Suprapubic skin (tissue), 4 donors: ENCODE results near the gene MARCOL. TPM values are rescaled to one million over a fixed set of nuclear protein-coding genes. Genes with fewer than 3 reads are reported as not detected.

Experiments
- DNase-seq, 2 donors: peaks; one replicate each; pipeline ENCODE4 v3.0.0-alpha.2; 2019; ENCODE audit warnings: low spot score in 2 of 2
- H3K27ac ChIP-seq: fragments of 200-600 bp; sonication (generic); one replicate; pipeline ENCODE4 v1.5.1; 2019
- H3K27me3 ChIP-seq: fragments of 200-600 bp; sonication (generic); one replicate; pipeline ENCODE4 v1.5.1; 2019
- H3K36me3 ChIP-seq: fragments of 200-600 bp; sonication (generic); one replicate; pipeline ENCODE4 v1.5.1; 2019
- H3K4me1 ChIP-seq: fragments of 200-600 bp; sonication (generic); one replicate; pipeline ENCODE4 v1.5.1; 2019
- H3K4me3 ChIP-seq: fragments of 200-600 bp; sonication (generic); one replicate; pipeline ENCODE4 v1.5.1; 2019; ENCODE audit warnings: mild to moderate bottlenecking
- H3K9me3 ChIP-seq: fragments of 200-600 bp; sonication (generic); one replicate; pipeline ENCODE4 v1.5.1; 2019
- CTCF ChIP-seq, 2 donors: fragments of 200-600 bp in 1 of 2; fragments of 450-650 bp in 1 of 2; sonication (generic) in 1 of 2; IDR thresholded peaks; one replicate each; pipeline ENCODE4 v1.5.1; 2016 to 2019; ENCODE audit warnings: antibody characterized with exemption in 2 of 2, mild to moderate bottlenecking in 1 of 2, moderate library complexity in 1 of 2
- EP300 ChIP-seq: sonication (generic); formaldehyde crosslinking; IDR thresholded peaks from one replicate; pipeline ENCODE4 v1.6.1; 2017; ENCODE audit warnings: antibody characterized with exemption
- POLR2A ChIP-seq, 2 donors: fragments of 450-650 bp; IDR thresholded peaks; one replicate each; pipeline ENCODE4 v1.6.1; 2017; ENCODE audit warnings: antibody characterized with exemption in 2 of 2, mild to moderate bottlenecking in 2 of 2, moderate library complexity in 2 of 2
- POLR2AphosphoS5 ChIP-seq, 3 donors: sonication (generic); formaldehyde crosslinking; IDR thresholded peaks; one replicate each; pipeline ENCODE4 v1.6.1; 2017; ENCODE audit warnings: antibody characterized with exemption in 3 of 3
- WGBS: methylation state at CpG from one replicate; pipeline ENCODE4 v1.1.5; 2018; 5-methylcytosine and 5-hydroxymethylcytosine counted together
- total RNA-seq, 4 donors: library from RNA; depleted of rRNA; stranded (reverse); fragments of >200 nt; gene quantifications; one replicate each; pipeline ENCODE4 v1.1.0, GENCODE V29; 2016

The MARCOL gene
- total RNA-seq, 4 donors from 2014 or later, result not detected

DNA sequence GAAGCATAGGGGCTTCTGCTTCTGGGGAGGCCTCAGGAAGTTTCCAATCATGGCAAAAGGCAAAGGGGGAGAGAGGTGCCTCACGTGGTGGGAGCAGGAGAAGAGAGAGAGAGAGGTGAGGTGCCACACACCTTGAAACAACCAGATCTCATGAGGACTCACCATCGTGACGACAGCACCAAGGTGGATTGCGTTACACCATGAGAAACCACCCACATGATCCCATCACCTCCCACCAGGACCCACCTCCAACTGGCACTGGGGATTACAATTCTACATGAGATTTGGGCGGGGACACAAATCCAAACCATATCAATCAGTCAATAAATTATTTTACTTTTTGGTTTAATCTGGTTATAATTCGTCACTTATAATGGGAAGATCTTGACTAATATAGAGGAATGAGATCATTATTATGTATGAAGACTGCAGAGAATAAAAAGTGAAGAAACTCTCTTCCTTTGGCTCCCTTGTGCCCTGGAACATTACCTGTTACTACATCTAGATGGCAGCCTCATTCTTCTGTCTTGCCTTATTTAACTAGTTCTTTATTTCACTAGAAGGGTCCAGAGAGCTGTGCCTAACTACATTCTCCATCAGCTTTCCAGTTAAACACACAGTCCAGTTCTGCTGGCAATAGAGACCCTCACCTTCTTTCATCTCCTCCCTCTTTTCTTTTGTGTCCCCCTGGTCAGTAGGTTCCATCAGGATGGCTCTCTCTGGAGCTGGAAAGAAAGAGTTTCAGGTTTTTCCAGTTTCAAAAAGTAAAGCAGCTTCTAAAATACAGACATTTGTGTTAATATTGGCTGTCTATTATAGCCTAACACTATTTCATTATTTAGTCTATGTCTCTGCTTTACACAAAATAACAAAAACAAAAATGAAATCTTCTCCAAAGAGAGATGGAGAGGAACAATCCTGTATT is 52.2 kb downstream of the MARCOL start:
- no peak overlapping the region for H3K27ac ChIP-seq
- no peaks in the 10 kb centered on the region for H3K36me3 ChIP-seq
- no peaks in the 10 kb centered on the region for H3K4me1 ChIP-seq
- no peak for TF ChIP-seq POLR2AphosphoS5 (IDR thresholded peaks at IDR 0.05)
- TF ChIP-seq EP300, result no peak
- no peak for TF ChIP-seq POLR2A (IDR thresholded peaks at IDR 0.05)
- TF ChIP-seq CTCF (IDR thresholded peaks at IDR 0.05), result peak in 1 of 2 donors; percentile 19
- H3K9me3 ChIP-seq, result no peaks in the 10 kb centered on the region
- no peak overlapping the region for H3K4me3 ChIP-seq
- H3K27me3 ChIP-seq, result no peaks in the 10 kb centered on the region
- no peak for DNase-seq
- WGBS, result 65% methylated on average over 6 of the region's 6 CpGs

Other genes starting within 250 kb of the MARCOL start
- gene SPINK5, start 174.5 kb upstream of the MARCOL start, total RNA-seq, result 100 to 1,000 TPM; 172 to 373 (median 245) TPM
- not detected for gene SPINK14, start 70.0 kb upstream of the MARCOL start, total RNA-seq
- gene SPINK6, start 35.5 kb upstream of the MARCOL start, total RNA-seq, result 1 to 10 TPM in 1 of 4 donors, not detected in 3; 2.3 TPM
- under 1 TPM in 1 of 4 donors, not detected in 3; 0.55 TPM for gene SPINK13, start 30.3 kb downstream of the MARCOL start, total RNA-seq
- gene SPINK7, start 73.9 kb downstream of the MARCOL start, total RNA-seq, result 10 to 100 TPM in 2 of 4 donors, 1 to 10 TPM in 1, not detected in 1; 4.8 to 86.5 (median 22.9) TPM
- not detected for gene SPINK9, start 97.0 kb downstream of the MARCOL start, total RNA-seq
- gene FBXO38, start 145.4 kb downstream of the MARCOL start, total RNA-seq, result 10 to 100 TPM; 18.2 to 98.8 (median 33.1) TPM